GM21515 (cell line): ENCODE results near the gene INTS2.
"Not testable (repeated sequence)": the region's sequence is repeated elsewhere in the genome, so short reads cannot be mapped to it uniquely, and the experiment has no call there.

Experiments used
- ATAC-seq: cut with Tn5 transposase; IDR thresholded peaks from one replicate; pipeline ENCODE4 v1.9.1; 2021; ENCODE audit not compliant: unreplicated experiment

INTS2 gene

GRCh38 chr17:61927208-61928100 is at the start of gene INTS2:
INTS2 (minus strand) TSS chr17:61927982; CDS start chr17:61926644, 1,338 bp downstream.
- peak; percentile 67 for ATAC-seq

DNA sequence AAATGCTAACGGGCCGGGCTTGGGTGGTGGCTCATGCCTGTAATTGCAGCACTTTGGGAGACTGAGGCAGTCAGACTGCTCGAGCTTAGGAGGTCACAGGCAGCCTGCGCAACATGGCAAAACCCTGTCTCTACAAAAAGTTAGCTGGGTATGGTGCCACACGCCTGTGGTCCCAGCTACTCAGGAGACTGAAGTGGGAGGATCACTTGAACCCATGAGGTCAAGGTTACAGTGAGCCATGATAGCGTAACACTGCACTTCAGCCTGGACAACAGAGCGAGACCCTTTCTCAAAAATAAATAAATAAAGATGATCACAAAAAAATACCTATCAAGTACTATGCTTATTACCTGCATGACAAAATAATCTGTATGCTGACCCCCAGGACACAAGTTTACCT is 46.3 kb upstream of the INTS2 start:
- no peak for ATAC-seq

- no peak for ATAC-seq
These were observed 44.5 kb upstream of the INTS2 start for GRCh38 chr17:61972311-61972710.

DNA sequence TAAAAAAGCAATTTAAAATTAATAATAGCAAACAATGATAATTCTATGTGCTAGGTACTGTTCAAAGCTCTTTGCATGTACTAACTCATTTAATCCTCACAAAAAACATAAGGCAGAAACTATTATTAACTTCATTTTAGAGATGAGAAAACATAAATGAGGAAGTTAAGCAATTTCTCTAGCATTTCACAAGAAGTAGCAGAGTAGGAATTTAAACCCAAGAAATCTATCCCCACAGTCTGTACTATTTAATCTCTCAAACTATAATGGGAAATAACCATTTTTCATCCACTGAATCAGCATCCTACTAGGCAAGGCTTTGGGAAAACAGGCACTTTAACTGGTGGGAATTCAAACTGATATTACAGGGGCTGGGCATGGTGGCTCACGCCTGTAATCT is 42.2 kb upstream of the INTS2 start:
- no peak for ATAC-seq

DNA sequence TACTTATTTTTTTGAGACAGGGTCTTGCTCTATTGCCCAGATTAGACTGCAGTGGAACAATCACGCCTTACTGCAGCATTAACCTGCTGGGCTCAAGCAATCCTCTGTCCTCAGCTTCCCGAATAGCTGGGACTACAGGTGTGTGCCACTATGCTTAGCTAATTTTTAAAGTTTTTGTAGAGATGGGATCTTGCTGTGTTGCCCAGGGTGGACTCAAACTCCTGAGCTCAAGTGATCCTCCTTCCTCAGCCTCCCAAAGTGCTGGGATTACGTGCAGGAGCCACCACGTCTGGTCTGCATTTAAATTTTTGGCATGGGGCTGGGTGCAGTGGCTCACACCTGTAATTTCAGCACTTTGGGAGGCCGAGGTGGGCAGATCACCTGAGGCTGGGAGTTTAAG is 41.0 kb upstream of the INTS2 start:
- ATAC-seq: no peak

DNA sequence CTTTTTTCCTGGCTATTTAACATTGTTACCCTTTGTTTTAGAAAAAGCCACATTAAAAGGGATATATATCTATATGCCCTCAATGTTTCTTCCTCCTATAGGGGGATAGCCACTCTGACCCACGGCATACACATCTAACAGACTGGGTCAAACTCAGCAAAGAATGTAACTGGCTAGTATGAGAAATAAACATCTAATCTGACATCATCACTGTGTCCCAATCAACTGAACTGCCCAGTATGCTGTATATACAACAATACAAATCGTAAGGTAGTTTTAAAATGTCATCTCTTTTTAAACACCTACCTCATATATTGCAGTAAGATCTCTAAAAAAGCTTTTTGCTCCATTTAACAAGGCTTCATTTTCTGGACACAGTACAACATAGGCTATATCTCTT is 39.9 kb upstream of the INTS2 start:
- no peak for ATAC-seq

DNA sequence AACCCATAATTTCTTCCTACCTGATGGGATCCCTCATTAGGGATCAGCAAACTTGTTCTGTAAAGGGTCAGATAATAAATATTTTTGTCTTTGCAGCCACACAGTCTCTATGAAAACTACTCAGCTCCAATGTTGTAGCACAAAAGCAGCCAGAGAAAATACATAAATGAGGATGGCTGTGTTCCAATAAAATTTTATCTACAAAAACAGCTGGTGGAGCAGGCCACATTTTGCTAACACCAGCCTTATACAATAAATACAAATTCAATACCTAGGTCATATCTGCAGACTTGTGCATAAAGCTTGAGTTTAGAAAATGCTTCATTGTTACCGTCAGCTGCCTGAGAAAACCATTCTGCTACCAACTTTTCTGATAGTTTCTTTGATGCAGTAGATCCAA is 38.4 kb upstream of the INTS2 start:
- ATAC-seq: no peak

- no peak for ATAC-seq
These were observed 27.8 kb upstream of the INTS2 start for GRCh38 chr17:61955619-61956018.

DNA sequence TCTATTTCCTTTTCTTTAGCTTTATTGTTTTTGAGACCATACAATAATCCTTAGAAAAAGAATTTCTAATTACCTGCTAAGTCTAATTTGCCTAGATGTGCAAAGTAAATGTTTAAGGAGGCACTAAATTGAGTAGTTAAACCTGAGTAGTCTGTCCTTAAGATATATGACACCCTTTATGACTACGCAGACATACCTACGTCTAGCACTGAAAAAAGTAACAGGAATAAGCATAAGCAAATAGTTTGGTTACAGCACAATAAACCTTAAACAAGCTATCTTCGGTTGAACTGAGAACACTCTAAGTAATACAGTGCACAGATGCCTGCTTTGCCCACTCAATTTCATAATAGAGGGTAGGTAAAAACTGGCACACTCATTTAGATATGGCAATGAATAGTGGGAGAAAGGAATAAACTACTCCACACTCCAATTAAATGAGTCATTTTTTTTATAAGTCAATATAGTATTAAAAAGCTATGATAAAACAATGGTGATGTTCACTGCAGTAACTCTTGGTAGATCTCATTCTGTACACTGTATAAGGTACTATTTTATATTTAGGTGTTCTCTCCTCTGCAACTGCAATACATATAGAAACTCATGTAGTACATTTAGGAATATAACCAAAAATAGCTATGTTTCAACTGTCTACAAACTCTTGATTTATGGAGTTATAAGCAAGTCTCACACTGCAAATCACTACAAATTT is 19.7 kb upstream of the INTS2 start:
- no peak for ATAC-seq

DNA sequence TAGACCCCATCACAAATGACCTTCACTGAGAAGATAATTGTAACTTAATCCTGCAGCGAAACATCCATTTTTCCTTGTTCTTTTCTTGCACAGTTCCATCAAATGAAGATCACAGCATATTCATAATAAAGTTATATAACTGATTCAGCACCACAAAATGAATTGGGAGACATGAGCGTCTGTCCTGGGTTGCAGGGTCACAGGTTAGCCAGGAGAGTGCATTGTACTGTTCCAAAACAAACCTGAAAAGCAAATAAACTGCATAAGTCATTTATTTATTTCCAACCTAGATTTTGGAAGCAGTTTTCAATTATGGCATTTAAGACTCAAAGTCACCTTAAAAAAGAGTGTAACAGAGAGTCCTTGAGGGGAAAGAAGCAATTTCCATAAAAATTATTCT is 18.6 kb upstream of the INTS2 start:
- ATAC-seq: no peak

DNA sequence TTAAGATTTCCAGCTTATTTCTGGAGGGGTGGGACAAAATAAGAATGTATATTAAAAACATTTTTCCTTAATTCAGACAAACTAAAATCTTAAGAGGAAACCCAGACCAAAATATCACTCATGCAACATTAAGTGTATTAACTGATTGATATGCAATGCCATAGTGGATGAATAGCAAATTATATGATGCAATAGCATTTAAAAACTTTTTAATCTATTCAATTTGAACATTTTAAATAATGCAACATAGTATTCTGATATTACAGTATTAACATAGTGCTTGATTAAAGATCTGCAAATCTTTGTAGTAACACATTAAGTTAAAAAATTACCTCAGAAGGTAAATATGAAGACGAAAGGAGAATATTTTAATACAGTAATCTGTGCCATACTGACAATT is 15.3 kb upstream of the INTS2 start:
- ATAC-seq: no peak

DNA sequence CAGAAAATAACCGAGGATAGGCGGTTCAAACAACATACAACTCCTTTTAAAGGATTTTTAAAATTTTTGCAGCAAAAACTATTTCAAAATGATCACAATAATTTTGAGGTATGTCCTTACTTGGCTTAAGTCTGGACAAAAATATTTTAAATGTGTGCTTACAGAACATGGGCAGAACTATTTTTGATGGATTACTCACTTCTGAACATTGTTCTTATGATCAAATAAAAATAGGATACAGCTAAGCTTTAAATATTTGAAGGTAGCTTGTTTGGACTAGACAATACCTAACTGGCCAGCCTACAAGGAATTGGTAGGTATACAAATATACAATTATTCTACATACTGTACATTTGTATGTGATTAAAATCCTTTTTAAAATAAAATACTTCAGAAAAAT is 14.3 kb upstream of the INTS2 start:
- no peak for ATAC-seq

GRCh38 chr17:61928101-61928436 is 287 bp upstream of the INTS2 start:
- ATAC-seq: peak; percentile 17

DNA sequence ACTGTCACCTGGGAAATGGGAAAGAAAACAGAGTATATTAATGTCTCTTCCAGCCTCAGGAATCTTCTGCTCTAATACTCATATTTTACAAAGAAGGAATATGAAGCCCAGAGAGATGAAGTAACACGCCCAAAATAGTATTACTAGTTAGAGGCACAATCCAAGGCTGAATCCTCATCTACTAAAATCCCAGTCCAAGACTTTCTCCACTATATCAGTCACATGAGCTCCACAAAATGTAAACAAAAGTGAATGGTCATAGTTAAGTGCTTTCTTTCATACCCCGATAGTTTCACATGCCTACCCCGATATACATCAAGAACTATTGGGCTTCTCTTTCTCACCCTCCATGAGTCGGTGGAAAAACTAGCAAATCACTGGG is 965 bp downstream of the INTS2 start:
- no peak for ATAC-seq

DNA sequence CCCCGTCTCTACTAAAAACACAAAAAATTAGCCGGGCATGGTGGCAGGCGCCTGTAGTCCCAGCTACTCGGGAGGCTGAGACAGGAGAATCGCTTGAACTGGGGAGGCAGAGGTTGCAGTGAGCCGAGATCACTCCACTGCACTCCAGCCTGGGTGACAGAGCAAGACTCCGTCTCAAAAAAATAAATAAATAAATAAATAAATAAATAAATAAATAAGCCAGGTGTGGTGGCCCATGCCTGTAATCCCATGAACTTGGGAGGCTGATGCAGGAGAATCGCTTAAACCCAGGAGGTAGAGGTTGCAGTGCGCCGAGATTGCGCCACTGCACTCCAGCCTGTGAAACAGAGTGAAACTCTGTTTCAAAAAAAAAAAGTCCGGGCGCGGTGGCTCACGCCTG is 12.6 kb downstream of the INTS2 start:
- ATAC-seq: not testable (repeated sequence)

GRCh38 chr17:61908292-61909037 is 19.3 kb downstream of the INTS2 start:
- no peak for ATAC-seq

GRCh38 chr17:61907361-61907760 is 20.4 kb downstream of the INTS2 start:
- ATAC-seq: no peak

DNA sequence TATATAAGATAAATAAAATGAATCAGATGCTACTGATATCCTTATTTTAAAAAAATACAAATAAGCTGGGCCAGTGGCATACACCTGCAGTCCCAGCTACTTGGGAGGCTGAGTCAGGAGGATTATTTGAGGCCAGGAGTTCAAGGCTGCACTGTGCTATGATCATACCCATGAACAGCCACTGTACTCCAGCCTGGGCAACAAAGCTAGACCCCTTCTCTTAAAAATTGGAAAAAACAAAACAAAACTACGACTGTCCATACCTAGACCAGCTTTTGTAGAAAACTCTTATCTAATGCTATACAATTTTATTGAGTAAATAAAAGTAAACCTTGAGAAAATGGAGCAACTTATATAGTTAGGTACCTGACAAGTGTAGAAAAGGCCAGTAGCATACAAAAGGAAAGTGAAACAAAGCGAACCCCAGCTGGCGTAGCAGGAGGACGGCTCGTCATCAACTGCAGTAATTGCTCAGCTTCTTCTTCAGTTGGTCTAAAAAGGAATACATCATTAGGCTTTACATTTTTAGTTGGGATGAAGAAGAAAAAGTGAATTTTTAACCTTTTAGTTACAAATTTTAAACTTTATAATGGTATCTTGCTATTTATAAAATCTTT is 23.6 kb downstream of the INTS2 start:
- ATAC-seq: peak; percentile 77

GRCh38 chr17:61903251-61903650 is 24.5 kb downstream of the INTS2 start:
- no peak for ATAC-seq

DNA sequence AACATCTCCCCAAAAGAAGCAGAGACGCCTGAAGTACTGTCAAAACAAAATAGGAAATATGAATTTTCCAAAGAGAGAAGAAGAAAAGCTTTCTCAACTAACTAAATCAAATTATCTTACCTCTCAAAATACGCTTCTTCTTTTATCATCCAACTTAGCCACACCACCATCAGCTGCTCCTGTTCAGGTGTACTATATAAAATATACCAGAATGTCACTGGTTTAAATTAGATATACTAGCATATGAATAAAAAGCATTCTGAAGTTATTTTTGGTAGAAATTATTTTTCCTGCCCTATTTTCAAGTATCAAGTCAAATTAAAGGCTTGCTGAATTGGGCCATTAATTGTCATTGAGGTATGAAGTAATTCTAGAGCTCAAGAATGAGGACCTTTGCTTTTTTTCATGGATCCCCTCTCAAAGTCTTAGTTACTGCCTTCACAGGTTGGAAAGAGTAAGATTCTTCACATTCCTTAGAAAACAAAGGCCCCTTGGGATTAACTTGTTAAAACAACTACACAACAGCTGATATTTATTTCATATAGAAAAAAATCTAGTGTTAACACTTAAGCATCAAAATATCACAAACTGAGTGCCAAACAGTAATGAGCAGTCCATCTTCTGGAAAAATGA is 30.1 kb downstream of the INTS2 start:
- no peak for ATAC-seq

DNA sequence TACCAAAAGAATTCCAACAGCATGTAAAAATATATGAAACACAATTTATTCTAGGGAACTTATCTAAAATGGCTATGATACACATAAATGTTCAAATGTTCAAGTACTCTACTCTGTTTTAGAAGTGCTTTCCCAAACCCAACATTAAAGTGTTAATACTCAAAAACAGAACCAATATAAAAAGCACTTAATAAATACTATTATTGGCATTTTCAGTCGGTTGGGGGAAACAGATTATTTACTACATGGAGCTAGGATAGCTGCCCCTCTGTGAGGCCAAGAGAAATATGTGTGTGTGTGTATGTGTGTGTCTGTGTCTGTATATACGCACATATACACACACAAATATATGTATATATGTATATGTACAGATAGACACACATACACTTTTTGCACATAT is 32.4 kb downstream of the INTS2 start:
- no peak for ATAC-seq
